ENCODE measurements around the gene TLR2.
A peak's percentile ranks its signal among the peaks of the same experiment; 100 is the strongest.

TLR2 gene

GRCh38 chr4:153676984-153677383, 7.1 kb upstream of the TLR2 start:
- no peak overlapping the region for H3K4me3 Mint-ChIP-seq
- no peak overlapping the region for H3K27ac Mint-ChIP-seq
- peaks cover 23% of the 10 kb centered on the region for H3K9me3 Mint-ChIP-seq
- no peaks in the 10 kb centered on the region for H3K27me3 Mint-ChIP-seq
- intact Hi-C loops (cut with micrococcal nuclease), result no loop called here
- H3K4me1 Mint-ChIP-seq (ENCODE audit: low read depth), result peaks cover 14% of the 10 kb centered on the region
- H3K36me3 Mint-ChIP-seq (ENCODE audit: low read depth), result peaks cover 7% of the 10 kb centered on the region

GRCh38 chr4:153679486-153679885, 4.6 kb upstream of the TLR2 start:
- peaks cover 24% of the 10 kb centered on the region for H3K4me1 Mint-ChIP-seq (ENCODE audit: low read depth)
- H3K4me3 Mint-ChIP-seq, result no peak overlapping the region
- H3K27me3 Mint-ChIP-seq, result peaks cover 4% of the 10 kb centered on the region
- intact Hi-C loops (cut with micrococcal nuclease), result no loop called here
- no peak overlapping the region for H3K27ac Mint-ChIP-seq
- peaks cover 7% of the 10 kb centered on the region for H3K36me3 Mint-ChIP-seq (ENCODE audit: low read depth)
- H3K9me3 Mint-ChIP-seq, result peaks cover 16% of the 10 kb centered on the region

GRCh38 chr4:153683763-153684181, 308 bp upstream of the TLR2 start:
- intact Hi-C loops (cut with micrococcal nuclease), result loop anchor here (5.0 kb wide), 2 partner anchors 36 to 64 kb away; no protein-coding TSS in a partner anchor
- Mint-ChIP-seq H3K27ac (peak overlapping the region; percentile 86), H3K9me3 (peaks cover 13% of the 10 kb centered on the region), H3K4me3 (peak overlapping the region; percentile 87), H3K27me3 (peaks cover 4% of the 10 kb centered on the region), H3K36me3 (ENCODE audit: low read depth) (peaks cover 30% of the 10 kb centered on the region), H3K4me1 (ENCODE audit: low read depth) (peaks cover 33% of the 10 kb centered on the region)

GRCh38 chr4:153684971-153685371, 891 bp downstream of the TLR2 start:
- Mint-ChIP-seq H3K27ac (peak overlapping the region; percentile 86), H3K27me3 (peaks cover 4% of the 10 kb centered on the region), H3K4me3 (peak overlapping the region; percentile 87), H3K4me1 (ENCODE audit: low read depth) (peaks cover 25% of the 10 kb centered on the region), H3K36me3 (ENCODE audit: low read depth) (peaks cover 42% of the 10 kb centered on the region), H3K9me3 (peaks cover 25% of the 10 kb centered on the region)
- intact Hi-C loops (cut with micrococcal nuclease), result loop anchor here (5.0 kb wide), 3 partner anchors 38 to 62 kb away; no protein-coding TSS in a partner anchor

GRCh38 chr4:153704522-153704921, 20.4 kb downstream of the TLR2 start:
- H3K27ac Mint-ChIP-seq, result no peak overlapping the region
- no peaks in the 10 kb centered on the region for H3K9me3 Mint-ChIP-seq
- H3K4me1 Mint-ChIP-seq (ENCODE audit: low read depth), result peaks cover 31% of the 10 kb centered on the region
- no peaks in the 10 kb centered on the region for H3K27me3 Mint-ChIP-seq
- peaks cover 42% of the 10 kb centered on the region for H3K36me3 Mint-ChIP-seq (ENCODE audit: low read depth)
- H3K4me3 Mint-ChIP-seq, result no peak overlapping the region
- intact Hi-C loops (cut with micrococcal nuclease), result no loop called here

- peak overlapping the region; percentile 51 for H3K27ac Mint-ChIP-seq
- intact Hi-C loops (cut with micrococcal nuclease), result no loop called here
Measured at GRCh38 chr4:153705743-153706468, 21.8 kb downstream of the TLR2 start.

GRCh38 chr4:153706519-153706918, 22.4 kb downstream of the TLR2 start:
- Mint-ChIP-seq H3K27ac (peak overlapping the region; percentile 51), H3K4me1 (ENCODE audit: low read depth) (peaks cover 31% of the 10 kb centered on the region), H3K36me3 (ENCODE audit: low read depth) (peaks cover 44% of the 10 kb centered on the region), H3K4me3 (no peak overlapping the region), H3K27me3 (no peaks in the 10 kb centered on the region), H3K9me3 (no peaks in the 10 kb centered on the region)
- intact Hi-C loops (cut with micrococcal nuclease), result no loop called here

More at GRCh38 chr4:153705743-153706468, 21.8 kb downstream of the TLR2 start:
- peaks cover 31% of the 10 kb centered on the region for H3K4me1 Mint-ChIP-seq (ENCODE audit: low read depth)
- H3K9me3 Mint-ChIP-seq, result no peaks in the 10 kb centered on the region
- peak overlapping the region; percentile 30 for H3K4me3 Mint-ChIP-seq
- peaks cover 44% of the 10 kb centered on the region for H3K36me3 Mint-ChIP-seq (ENCODE audit: low read depth)
- no peaks in the 10 kb centered on the region for H3K27me3 Mint-ChIP-seq

GRCh38 chr4:153710681-153711080, 26.6 kb downstream of the TLR2 start:
- Mint-ChIP-seq H3K27me3 (no peaks in the 10 kb centered on the region), H3K4me3 (no peak overlapping the region), H3K9me3 (no peaks in the 10 kb centered on the region), H3K4me1 (ENCODE audit: low read depth) (peaks cover 31% of the 10 kb centered on the region), H3K36me3 (ENCODE audit: low read depth) (peaks cover 19% of the 10 kb centered on the region), H3K27ac (no peak overlapping the region)
- intact Hi-C loops (cut with micrococcal nuclease), result no loop called here

GRCh38 chr4:153713866-153714646, 30.0 kb downstream of the TLR2 start:
- peaks cover 14% of the 10 kb centered on the region for H3K36me3 Mint-ChIP-seq (ENCODE audit: low read depth)
- no peaks in the 10 kb centered on the region for H3K27me3 Mint-ChIP-seq
- no peak overlapping the region for H3K27ac Mint-ChIP-seq
- no peaks in the 10 kb centered on the region for H3K9me3 Mint-ChIP-seq
- peaks cover 9% of the 10 kb centered on the region for H3K4me1 Mint-ChIP-seq (ENCODE audit: low read depth)
- no peak overlapping the region for H3K4me3 Mint-ChIP-seq
- intact Hi-C loops (cut with micrococcal nuclease), result no loop called here

GRCh38 chr4:153722036-153722435, 38.0 kb downstream of the TLR2 start:
- no peaks in the 10 kb centered on the region for H3K36me3 Mint-ChIP-seq (ENCODE audit: low read depth)
- no peaks in the 10 kb centered on the region for H3K27me3 Mint-ChIP-seq
- no peak overlapping the region for H3K4me3 Mint-ChIP-seq
- H3K4me1 Mint-ChIP-seq (ENCODE audit: low read depth), result peaks cover 34% of the 10 kb centered on the region
- no peak overlapping the region for H3K27ac Mint-ChIP-seq
- no peaks in the 10 kb centered on the region for H3K9me3 Mint-ChIP-seq
- intact Hi-C loops (cut with micrococcal nuclease), result no loop called here

- Mint-ChIP-seq H3K36me3 (ENCODE audit: low read depth) (no peaks in the 10 kb centered on the region), H3K27ac (peak overlapping the region; percentile 51), H3K4me1 (ENCODE audit: low read depth) (peaks cover 50% of the 10 kb centered on the region), H3K9me3 (no peaks in the 10 kb centered on the region), H3K27me3 (no peaks in the 10 kb centered on the region), H3K4me3 (no peak overlapping the region)
- intact Hi-C loops (cut with micrococcal nuclease), result loop anchor here (5.0 kb wide), 1 partner anchor 37 kb away; no protein-coding TSS in a partner anchor
Measured at GRCh38 chr4:153724606-153725005, 40.5 kb downstream of the TLR2 start.

GRCh38 chr4:153725136-153725830, 41.2 kb downstream of the TLR2 start:
- Mint-ChIP-seq H3K27me3 (no peaks in the 10 kb centered on the region), H3K4me1 (ENCODE audit: low read depth) (peaks cover 57% of the 10 kb centered on the region), H3K36me3 (ENCODE audit: low read depth) (no peaks in the 10 kb centered on the region), H3K27ac (peak overlapping the region; percentile 39), H3K4me3 (no peak overlapping the region), H3K9me3 (no peaks in the 10 kb centered on the region)
- intact Hi-C loops (cut with micrococcal nuclease), result loop anchor here (5.0 kb wide), 1 partner anchor 38 kb away; no protein-coding TSS in a partner anchor

- Mint-ChIP-seq H3K27me3 (no peaks in the 10 kb centered on the region), H3K36me3 (ENCODE audit: low read depth) (no peaks in the 10 kb centered on the region), H3K9me3 (no peaks in the 10 kb centered on the region), H3K27ac (peak overlapping the region; percentile 39), H3K4me1 (ENCODE audit: low read depth) (peaks cover 57% of the 10 kb centered on the region), H3K4me3 (no peak overlapping the region)
- intact Hi-C loops (cut with micrococcal nuclease), result loop anchor here (5.0 kb wide), 1 partner anchor 38 kb away; no protein-coding TSS in a partner anchor
Measured at GRCh38 chr4:153725831-153726154, 41.7 kb downstream of the TLR2 start.

- no peaks in the 10 kb centered on the region for H3K36me3 Mint-ChIP-seq (ENCODE audit: low read depth)
- peak overlapping the region; percentile 80 for H3K27ac Mint-ChIP-seq
- no peaks in the 10 kb centered on the region for H3K27me3 Mint-ChIP-seq
- H3K4me1 Mint-ChIP-seq (ENCODE audit: low read depth), result peaks cover 63% of the 10 kb centered on the region
- no peak overlapping the region for H3K4me3 Mint-ChIP-seq
- no peaks in the 10 kb centered on the region for H3K9me3 Mint-ChIP-seq
- intact Hi-C loops (cut with micrococcal nuclease), result loop anchor here (5.0 kb wide), 1 partner anchor 41 kb away; no protein-coding TSS in a partner anchor
Measured at GRCh38 chr4:153728151-153728550, 44.1 kb downstream of the TLR2 start.
